GM23338 (cell line): Measurements from ENCODE around the gene SHISA4. TPM values are rescaled to one million over a fixed set of nuclear protein-coding genes. Genes with fewer than 3 reads are reported as not detected.

Experiments
- ATAC-seq: fragments of 200-7000 bp; cut with Tn5 transposase; 3 replicates; pipeline ENCODE4 v1.9.1; 2020
- DNase-seq: peaks from one replicate; pipeline ENCODE4 v3.0.0-alpha.2; 2015; ENCODE audit warnings: low spot score
- H2AFZ ChIP-seq: fragments of 200-600 bp; sonication (generic); 2 replicates; pipeline ENCODE4 v1.8.0; 2016; ENCODE audit warnings: antibody characterized with exemption, mild to moderate bottlenecking, moderate library complexity
- H3F3A ChIP-seq: fragments of 200-600 bp; sonication (generic); replicated peaks from 2 replicates; pipeline ENCODE4 v1.8.0; 2017; ENCODE audit warnings: antibody characterized with exemption, mixed run types, low read depth
- H3K27ac ChIP-seq: fragments of 200-600 bp; sonication (generic); 2 replicates; pipeline ENCODE4 v1.6.1; 2016; ENCODE audit warnings: low read depth
- H3K27me3 ChIP-seq: fragments of 200-600 bp; sonication (generic); 2 replicates; pipeline ENCODE4 v1.8.0; 2016; ENCODE audit warnings: mild to moderate bottlenecking, mixed run types, moderate library complexity; ENCODE audit not compliant: insufficient read depth
- H3K36me3 ChIP-seq: fragments of 200-600 bp; sonication (generic); 2 replicates; pipeline ENCODE4 v1.8.0; 2016; ENCODE audit warnings: mild to moderate bottlenecking; ENCODE audit not compliant: insufficient read depth
- H3K4me1 ChIP-seq: fragments of 200-600 bp; sonication (generic); 2 replicates; pipeline ENCODE4 v1.8.0; 2016; ENCODE audit warnings: mild to moderate bottlenecking, moderate library complexity; ENCODE audit not compliant: insufficient read depth
- H3K4me2 ChIP-seq: fragments of 200-600 bp; sonication (generic); 2 replicates; pipeline ENCODE4 v1.7.1; 2017; ENCODE audit warnings: mixed run types
- H3K4me3 ChIP-seq: fragments of 200-600 bp; sonication (generic); 2 replicates; pipeline ENCODE4 v1.6.1; 2016; ENCODE audit warnings: mixed run types
- H3K79me2 ChIP-seq: fragments of 200-600 bp; sonication (generic); replicated peaks from 2 replicates; pipeline ENCODE4 v1.8.0; 2017; ENCODE audit warnings: mild to moderate bottlenecking; ENCODE audit not compliant: insufficient read depth
- H3K9me2 ChIP-seq: fragments of 200-600 bp; sonication (generic); 2 replicates; pipeline ENCODE4 v1.8.0; 2017; ENCODE audit not compliant: insufficient read depth
- H4K20me1 ChIP-seq: fragments of 200-600 bp; sonication (generic); replicated peaks from 2 replicates; pipeline ENCODE4 v1.8.0; 2017; ENCODE audit warnings: mild to moderate bottlenecking; ENCODE audit not compliant: insufficient read depth
- H3K27ac Mint-ChIP-seq: 2 replicates; pipeline ENCODE4 v1.8.0; 2020; ENCODE audit warnings: inconsistent platforms, mild to moderate bottlenecking, moderate library complexity, mixed read lengths
- H3K27me3 Mint-ChIP-seq: 3 replicates; pipeline ENCODE4 v1.8.0; 2022; ENCODE audit warnings: low read depth, mild to moderate bottlenecking, moderate library complexity, mixed read lengths, inconsistent platforms; ENCODE audit not compliant: insufficient read depth, poor library complexity
- H3K36me3 Mint-ChIP-seq: 3 replicates; pipeline ENCODE4 v1.8.0; 2021; ENCODE audit warnings: low read depth, mild to moderate bottlenecking, inconsistent platforms, moderate library complexity, mixed read lengths
- H3K4me1 Mint-ChIP-seq: 3 replicates; pipeline ENCODE4 v1.8.0; 2020; ENCODE audit warnings: mild to moderate bottlenecking, inconsistent platforms, mixed read lengths
- H3K4me3 Mint-ChIP-seq: 3 replicates; pipeline ENCODE4 v1.8.0; 2021; ENCODE audit warnings: moderate library complexity, mild to moderate bottlenecking, inconsistent platforms, mixed read lengths
- H3K9me3 Mint-ChIP-seq: 3 replicates; pipeline ENCODE4 v1.8.0; 2020; ENCODE audit warnings: moderate library complexity, mild to moderate bottlenecking, inconsistent platforms, mixed read lengths
- CTCF ChIP-seq, 2 experiments: fragments of 200-600 bp in 1 of 2; sonication (generic) in 1 of 2; conservative IDR thresholded peaks; 2 replicates each; pipeline versions ENCODE4 v1.5.1 to v1.6.1; 2016 to 2017; ENCODE audit warnings: antibody characterized with exemption in 2 of 2, low read depth in 2 of 2, mild to moderate bottlenecking in 2 of 2, moderate library complexity in 1 of 2
- ETS1 ChIP-seq: IDR thresholded peaks from 2 replicates; pipeline ENCODE4 v1.6.1; 2016; ENCODE audit warnings: antibody characterized with exemption
- EZH2 ChIP-seq: fragments of 200-600 bp; sonication (generic); IDR thresholded peaks from one replicate; pipeline ENCODE4 v1.8.0; 2017; ENCODE audit warnings: antibody characterized with exemption, mild to moderate bottlenecking, low read depth; ENCODE audit not compliant: unreplicated experiment
- EZH2phosphoT487 ChIP-seq: fragments of 200-600 bp; sonication (generic); IDR thresholded peaks from one replicate; pipeline ENCODE4 v1.8.1; 2018; ENCODE audit warnings: antibody characterized with exemption; ENCODE audit not compliant: unreplicated experiment
- JUNB ChIP-seq: IDR thresholded peaks from one replicate; pipeline ENCODE4 v1.6.1; 2016; ENCODE audit warnings: antibody characterized with exemption; ENCODE audit not compliant: unreplicated experiment
- POLR2AphosphoS5 ChIP-seq: IDR thresholded peaks from 2 replicates; pipeline ENCODE4 v1.6.1; 2016; ENCODE audit warnings: antibody characterized with exemption, low read depth
- REST ChIP-seq: IDR thresholded peaks from one replicate; pipeline ENCODE4 v1.6.1; 2018; ENCODE audit warnings: antibody characterized with exemption; ENCODE audit not compliant: unreplicated experiment
- STAT1 ChIP-seq: IDR thresholded peaks from one replicate; pipeline ENCODE4 v1.6.1; 2016; ENCODE audit warnings: antibody characterized with exemption; ENCODE audit not compliant: unreplicated experiment
- ZNF114 ChIP-seq: fragments of 250-450 bp; sonication (Bioruptor Pico); IDR thresholded peaks from 2 replicates; pipeline ENCODE4 v1.5.0; 2020; ENCODE audit warnings: mild to moderate bottlenecking, moderate library complexity
- ZNF331 ChIP-seq: fragments of 250-450 bp; sonication (Bioruptor Pico); IDR thresholded peaks from 2 replicates; pipeline ENCODE4 v1.5.0; 2020; ENCODE audit warnings: low read depth, mild to moderate bottlenecking, moderate library complexity
- ZNF462 ChIP-seq: fragments of 250-450 bp; sonication (Bioruptor Pico); IDR thresholded peaks from 2 replicates; pipeline ENCODE4 v1.5.0; 2020; ENCODE audit warnings: mild to moderate bottlenecking, moderate library complexity
- polyA plus RNA-seq: library from polyadenylated mRNA; unstranded; fragments of >200 nt; fragmentation: Nextera tagmentation; extraction: Ambion mirVana; gene quantifications from 2 replicates; pipeline ENCODE4 v1.2.1, GENCODE V29; 2016
- total RNA-seq: library from RNA; depleted of rRNA; stranded (reverse); fragments of >200 nt; shearing (Covaris generic); gene quantifications from 2 replicates; pipeline ENCODE4 v1.2.3, GENCODE V29; 2014

The SHISA4 gene
- total and polyA plus RNA-seq, 2 experiments from 2014 or later, result 8.0 to 9.2 TPM

- no peak for TF ChIP-seq ETS1
These were observed 1.5 kb downstream of the SHISA4 start (continued) for GRCh38 chr1:201890223-201890622.

GRCh38 chr1:201890806-201891450 lies 2.2 kb downstream of the SHISA4 start:
- H3K4me3 Mint-ChIP-seq, result no peak overlapping the region
- no peak overlapping the region for H3K4me2 ChIP-seq
- no peak overlapping the region for H3K4me3 ChIP-seq
- H3K36me3 Mint-ChIP-seq, result no peaks in the 10 kb centered on the region
- no peak overlapping the region for H3K27ac ChIP-seq
- 0 out of 2 replicates have a peak, but pooled peaks cover 4% of the 10 kb centered on the region for H3F3A ChIP-seq
- H3K27ac Mint-ChIP-seq, result no peak overlapping the region
- no peak overlapping the region for H2AFZ ChIP-seq
- H3K9me3 Mint-ChIP-seq, result no peaks in the 10 kb centered on the region; the same call in 2 of the 3 replicates
- no peaks in the 10 kb centered on the region for H4K20me1 ChIP-seq
- H3K27me3 ChIP-seq, result peaks cover 26% of the 10 kb centered on the region
- H3K4me1 Mint-ChIP-seq, result peaks cover 31% of the 10 kb centered on the region
- no peaks in the 10 kb centered on the region for H3K9me2 ChIP-seq
- H3K79me2 ChIP-seq, result no peaks in the 10 kb centered on the region
- ATAC-seq (no peak), DNase-seq (no peak)
- peaks cover 21% of the 10 kb centered on the region for H3K27me3 Mint-ChIP-seq
- no peaks in the 10 kb centered on the region for H3K36me3 ChIP-seq
- H3K4me1 ChIP-seq, result peaks cover 16% of the 10 kb centered on the region
- TF ChIP-seq ZNF331 (CRISPR knock-in tag), result no peak
- TF ChIP-seq CTCF (conservative IDR thresholded peaks at IDR 0.05; ENCODE audit: low read depth in 2 of 2), result no peak
- TF ChIP-seq POLR2AphosphoS5, result no peak
- no peak for TF ChIP-seq JUNB
- no peak for TF ChIP-seq REST
- TF ChIP-seq STAT1, result no peak
- no peak for TF ChIP-seq ETS1
- no peak for TF ChIP-seq EZH2
- TF ChIP-seq EZH2phosphoT487, result no peak
- no peak for TF ChIP-seq ZNF114
- no peak for TF ChIP-seq ZNF462 (CRISPR knock-in tag)
